Embryonic facial prominence (tissue), 1 donor: ENCODE measurements around the gene NR3C1.

Experiments used
- DNase-seq: peaks from one replicate; pipeline ENCODE4 v3.0.0-alpha.2; 2016; ENCODE audit errors: extremely low spot score

NR3C1 gene

GRCh38 chr5:143309661-143310431 lies 93.6 kb downstream of the NR3C1 start:
- no peak for DNase-seq

GRCh38 chr5:143308731-143309130 lies 94.8 kb downstream of the NR3C1 start:
- DNase-seq = no peak

- no peak for DNase-seq
Observed at GRCh38 chr5:143306040-143306439, 97.4 kb downstream of the NR3C1 start.

- no peak for DNase-seq
Observed at GRCh38 chr5:143304836-143305475, 98.5 kb downstream of the NR3C1 start.

GRCh38 chr5:143302341-143303045 lies 101.0 kb downstream of the NR3C1 start:
- no peak for DNase-seq

GRCh38 chr5:143297756-143298155 lies 105.7 kb downstream of the NR3C1 start:
- no peak for DNase-seq

GRCh38 chr5:143290125-143290524 lies 113.4 kb downstream of the NR3C1 start:
- DNase-seq = no peak

- no peak for DNase-seq
Observed at GRCh38 chr5:143284521-143284920, 119.0 kb downstream of the NR3C1 start.

- DNase-seq = no peak
Observed at GRCh38 chr5:143284002-143284401, 119.5 kb downstream of the NR3C1 start.

- no peak for DNase-seq
Observed at GRCh38 chr5:143281226-143281625, 122.3 kb downstream of the NR3C1 start.

GRCh38 chr5:143279698-143280097 lies 123.8 kb downstream of the NR3C1 start:
- DNase-seq = no peak

GRCh38 chr5:143277536-143277935 lies 126.0 kb downstream of the NR3C1 start:
- DNase-seq = no peak

- no peak for DNase-seq
Observed at GRCh38 chr5:143275512-143276363, 127.7 kb downstream of the NR3C1 start.

- no peak for DNase-seq
Observed at GRCh38 chr5:143274952-143275351, 128.5 kb downstream of the NR3C1 start.

- no peak for DNase-seq
Observed at GRCh38 chr5:143271431-143271830, 132.1 kb downstream of the NR3C1 start.

- DNase-seq = no peak
Observed at GRCh38 chr5:143268388-143268787, 135.1 kb downstream of the NR3C1 start.

- no peak for DNase-seq
Observed at GRCh38 chr5:143267186-143267585, 136.3 kb downstream of the NR3C1 start.

GRCh38 chr5:143265995-143266394 lies 137.5 kb downstream of the NR3C1 start:
- DNase-seq = no peak

GRCh38 chr5:143263272-143263810 lies 140.1 kb downstream of the NR3C1 start:
- DNase-seq = no peak

- no peak for DNase-seq
Observed at GRCh38 chr5:143262393-143263174, 140.9 kb downstream of the NR3C1 start.
